Colonic mucosa (tissue), 4 donors: Measurements from ENCODE around the gene LIG1. TPM values are rescaled to one million over a fixed set of nuclear protein-coding genes. Genes with fewer than 3 reads are reported as not detected.

ENCODE experiments used
- DNase-seq: peaks from one replicate; pipeline ENCODE4 v3.0.0-alpha.2; 2020
- H3K27ac ChIP-seq: fragments of 200-600 bp; one replicate; pipeline ENCODE4 v1.8.0; 2021
- H3K27me3 ChIP-seq: fragments of 200-600 bp; one replicate; pipeline ENCODE4 v1.8.0; 2021
- H3K36me3 ChIP-seq: fragments of 200-600 bp; one replicate; pipeline ENCODE4 v1.8.0; 2021
- H3K4me1 ChIP-seq: fragments of 200-600 bp; one replicate; pipeline ENCODE4 v1.8.0; 2021; ENCODE audit warnings: mild to moderate bottlenecking
- H3K4me3 ChIP-seq: fragments of 200-600 bp; one replicate; pipeline ENCODE4 v1.8.0; 2021
- H3K9ac ChIP-seq, 2 donors: one replicate each; pipeline ENCODE4 v1.7.0; 2013; ENCODE audit warnings: control low read depth in 2 of 2, low read depth in 2 of 2, low read length in 2 of 2
- H3K9me3 ChIP-seq: fragments of 200-600 bp; one replicate; pipeline ENCODE4 v1.8.0; 2021
- intact Hi-C: fragments of 100-400 bp; cut with DNase I; formaldehyde crosslinking; loops from one replicate; pipeline ENCODE4 v1.14.1; 2022
- total RNA-seq, 2 donors: library from RNA; stranded (reverse); fragmentation: NEBNext Ultra II Directional in 1 of 2; extraction: Animal tissue kit (Norgen Biotek cat#: 25700) in 1 of 2; gene quantifications; one replicate each; pipeline ENCODE4 v1.2.1, GENCODE V29; 2021
- TF ChIP-seq, protein P1 (sequence below): fragments of 200-600 bp; IDR thresholded peaks from one replicate; pipeline ENCODE4 v1.8.0; 2022; ENCODE audit warnings: antibody characterized with exemption, mild to moderate bottlenecking
- donor health status: healthy.
- donor health status: DM: no; HTN: no; CAD: no.
- donor health status: DM: no; HTN: no; CAD: no.

Gene LIG1
- total RNA-seq, 2 donors from 2014 or later, result 26.4 to 75.6 TPM

DNA sequence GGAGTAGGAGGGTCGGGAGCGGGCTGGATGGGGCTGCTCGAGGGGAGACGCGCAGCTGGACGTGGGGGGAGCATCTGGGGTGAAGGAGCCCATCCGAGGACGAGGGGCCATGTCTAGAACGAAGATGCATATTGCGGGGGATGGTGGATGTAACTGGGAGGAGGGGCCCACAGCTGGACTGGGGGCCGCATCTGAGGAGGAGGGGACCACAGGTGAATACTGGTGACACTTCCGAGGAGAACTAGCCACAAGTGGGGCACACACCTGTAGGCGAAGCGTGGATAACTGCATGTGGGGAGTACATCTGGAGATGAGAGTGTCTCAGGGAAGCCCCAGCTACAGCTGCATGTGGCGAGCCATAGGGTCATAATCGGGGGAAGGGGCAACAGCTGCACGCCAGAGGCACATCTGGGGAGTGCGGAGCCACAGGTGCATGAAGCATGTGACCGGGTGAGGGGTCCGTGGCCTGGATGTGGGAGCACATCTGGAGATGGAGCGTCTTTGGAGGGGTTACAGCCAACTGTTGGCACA is 738 bp upstream of the LIG1 start:
- H3K27me3 ChIP-seq, result no peaks in the 10 kb centered on the region
- peak overlapping the region; percentile 94 for H3K27ac ChIP-seq
- H3K4me1 ChIP-seq, result peaks cover 4% of the 10 kb centered on the region
- TF ChIP-seq, protein P1, sequence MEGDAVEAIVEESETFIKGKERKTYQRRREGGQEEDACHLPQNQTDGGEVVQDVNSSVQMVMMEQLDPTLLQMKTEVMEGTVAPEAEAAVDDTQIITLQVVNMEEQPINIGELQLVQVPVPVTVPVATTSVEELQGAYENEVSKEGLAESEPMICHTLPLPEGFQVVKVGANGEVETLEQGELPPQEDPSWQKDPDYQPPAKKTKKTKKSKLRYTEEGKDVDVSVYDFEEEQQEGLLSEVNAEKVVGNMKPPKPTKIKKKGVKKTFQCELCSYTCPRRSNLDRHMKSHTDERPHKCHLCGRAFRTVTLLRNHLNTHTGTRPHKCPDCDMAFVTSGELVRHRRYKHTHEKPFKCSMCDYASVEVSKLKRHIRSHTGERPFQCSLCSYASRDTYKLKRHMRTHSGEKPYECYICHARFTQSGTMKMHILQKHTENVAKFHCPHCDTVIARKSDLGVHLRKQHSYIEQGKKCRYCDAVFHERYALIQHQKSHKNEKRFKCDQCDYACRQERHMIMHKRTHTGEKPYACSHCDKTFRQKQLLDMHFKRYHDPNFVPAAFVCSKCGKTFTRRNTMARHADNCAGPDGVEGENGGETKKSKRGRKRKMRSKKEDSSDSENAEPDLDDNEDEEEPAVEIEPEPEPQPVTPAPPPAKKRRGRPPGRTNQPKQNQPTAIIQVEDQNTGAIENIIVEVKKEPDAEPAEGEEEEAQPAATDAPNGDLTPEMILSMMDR, result no peak
- peak overlapping the region; percentile 84 for H3K4me3 ChIP-seq
- DNase-seq, result peak; percentile 28
- no peaks in the 10 kb centered on the region for H3K9me3 ChIP-seq
- H3K9ac ChIP-seq, result peak overlapping the region; percentile 87 to 90
- H3K36me3 ChIP-seq, result no peaks in the 10 kb centered on the region
- intact Hi-C loops, result no loop called here

DNA sequence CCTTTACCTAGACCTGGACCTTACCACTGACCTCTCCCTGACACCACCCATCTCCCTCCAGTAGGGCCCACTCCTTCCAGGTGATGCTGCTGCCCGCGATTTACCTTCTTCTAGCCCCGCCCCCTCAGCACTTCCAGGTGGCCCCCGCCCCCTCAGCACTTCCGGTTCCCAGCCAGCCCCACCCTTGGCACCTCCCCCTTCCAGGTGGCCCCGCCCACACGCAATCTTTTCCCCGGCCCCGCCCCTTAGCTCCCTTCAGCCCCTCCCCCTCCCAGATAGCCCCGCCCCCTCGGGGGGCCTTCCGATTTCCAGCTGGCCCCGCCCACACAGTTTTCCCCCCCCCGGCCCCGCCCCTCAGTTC is 586 bp downstream of the LIG1 start:
- TF ChIP-seq, protein P1, result no peak
- Histone ChIP-seq H3K9ac (peak overlapping the region in 1 of 2 donors; percentile 28), H3K4me1 (peaks cover 4% of the 10 kb centered on the region), H3K9me3 (no peaks in the 10 kb centered on the region), H3K27me3 (no peaks in the 10 kb centered on the region), H3K36me3 (no peaks in the 10 kb centered on the region), H3K27ac (peak overlapping the region; percentile 32), H3K4me3 (peak overlapping the region; percentile 84)
- DNase-seq, result peak; percentile 93
- intact Hi-C loops, result no loop called here

DNA sequence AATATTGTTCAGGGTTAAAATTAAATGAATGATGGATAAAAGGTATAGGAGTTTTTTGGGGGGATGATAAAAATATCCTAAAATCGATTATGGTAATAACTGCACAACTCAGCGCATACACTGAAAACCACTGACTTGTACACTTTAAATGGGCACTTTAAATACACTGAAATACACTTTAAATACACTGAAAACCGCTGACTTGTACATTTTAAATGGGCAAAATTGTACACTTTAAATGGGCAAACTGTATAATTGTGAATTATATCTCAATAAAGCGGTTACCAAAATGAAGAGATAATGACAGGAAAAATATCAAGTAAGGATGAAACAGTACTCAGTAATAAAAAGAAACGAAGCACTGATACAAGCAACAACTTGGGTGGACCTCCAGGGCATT is 1.5 kb downstream of the LIG1 start:
- peaks cover 4% of the 10 kb centered on the region for H3K4me1 ChIP-seq
- H3K9ac ChIP-seq, result peak overlapping the region in 1 of 2 donors; percentile 28
- H3K36me3 ChIP-seq, result no peaks in the 10 kb centered on the region
- no peak overlapping the region for H3K27ac ChIP-seq
- TF ChIP-seq, protein P1, result no peak
- no peak for DNase-seq
- no peaks in the 10 kb centered on the region for H3K27me3 ChIP-seq
- no peaks in the 10 kb centered on the region for H3K9me3 ChIP-seq
- no peak overlapping the region for H3K4me3 ChIP-seq
- intact Hi-C loops, result no loop called here

DNA sequence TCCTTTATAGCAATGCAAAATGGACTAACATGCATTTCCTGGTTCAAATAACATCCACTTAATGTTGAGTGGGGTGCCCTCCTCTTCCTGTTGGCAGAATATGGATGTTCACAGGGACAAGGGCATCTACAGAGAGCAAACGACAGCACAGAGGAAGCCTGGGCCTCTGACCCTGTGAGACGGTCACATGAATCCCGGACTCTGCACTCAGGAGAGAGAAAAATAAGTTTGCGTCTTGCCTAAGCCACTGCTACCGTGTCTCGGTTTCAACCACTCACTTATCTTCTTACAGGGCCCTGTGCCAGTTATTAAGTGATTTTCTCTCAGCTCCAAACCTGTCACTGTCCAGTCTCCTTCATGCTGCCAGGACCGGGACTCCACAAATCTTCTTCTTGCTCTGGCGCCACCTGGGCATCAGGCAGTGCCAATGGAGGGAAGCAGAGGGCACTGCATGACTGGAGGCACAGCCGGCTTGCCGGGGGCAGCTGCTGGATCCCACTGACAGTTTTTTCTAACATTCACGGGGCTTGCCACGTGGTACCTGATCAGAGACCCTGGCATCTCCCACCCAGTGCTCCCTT is 11.8 kb downstream of the LIG1 start:
- no peak overlapping the region for H3K27ac ChIP-seq
- intact Hi-C loops, result no loop called here
- DNase-seq, result no peak
- no peak overlapping the region for H3K4me3 ChIP-seq
- H3K9me3 ChIP-seq, result no peaks in the 10 kb centered on the region
- no peaks in the 10 kb centered on the region for H3K27me3 ChIP-seq
- no peaks in the 10 kb centered on the region for H3K36me3 ChIP-seq
- TF ChIP-seq, protein P1, result no peak
- no peaks in the 10 kb centered on the region for H3K4me1 ChIP-seq
- no peak overlapping the region for H3K9ac ChIP-seq

DNA sequence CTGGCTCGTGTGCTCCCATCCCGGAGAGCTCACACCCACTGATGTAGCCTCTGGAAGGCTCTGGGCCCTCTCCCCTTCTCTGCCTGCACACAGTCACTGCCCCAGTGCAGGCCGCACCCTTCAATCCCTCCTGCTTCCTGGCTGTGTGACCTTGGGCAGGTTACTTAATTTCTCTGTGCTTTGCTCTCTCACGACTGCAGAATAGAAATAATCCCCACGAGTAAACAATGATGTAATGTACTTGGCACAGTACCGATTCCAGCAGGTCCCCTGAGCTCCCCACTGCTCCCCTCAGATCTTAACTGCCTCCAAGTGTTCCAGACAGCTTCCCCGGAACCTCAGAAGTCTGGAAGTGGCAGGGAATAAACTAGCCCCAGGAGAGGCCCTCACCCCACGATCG is 16.1 kb downstream of the LIG1 start:
- Histone ChIP-seq H3K4me3 (no peak overlapping the region), H3K4me1 (no peaks in the 10 kb centered on the region), H3K36me3 (no peaks in the 10 kb centered on the region), H3K27me3 (no peaks in the 10 kb centered on the region), H3K27ac (no peak overlapping the region), H3K9me3 (no peaks in the 10 kb centered on the region), H3K9ac (no peak overlapping the region)
- no peak for DNase-seq
- intact Hi-C loops, result no loop called here
- TF ChIP-seq, protein P1, result no peak
